GM18505 (cell line): ENCODE data around the gene AKAP8L.

ENCODE experiments used
- ATAC-seq: cut with Tn5 transposase; IDR thresholded peaks from one replicate; pipeline ENCODE4 v1.9.1; 2021; ENCODE audit not compliant: unreplicated experiment
- POLR2A ChIP-seq: IDR thresholded peaks from 4 replicates; pipeline ENCODE4 v1.6.1; 2011; ENCODE audit warnings: borderline replicate concordance; ENCODE audit not compliant: insufficient read depth, insufficient read length; ENCODE audit errors: extremely low read depth

AKAP8L gene

DNA sequence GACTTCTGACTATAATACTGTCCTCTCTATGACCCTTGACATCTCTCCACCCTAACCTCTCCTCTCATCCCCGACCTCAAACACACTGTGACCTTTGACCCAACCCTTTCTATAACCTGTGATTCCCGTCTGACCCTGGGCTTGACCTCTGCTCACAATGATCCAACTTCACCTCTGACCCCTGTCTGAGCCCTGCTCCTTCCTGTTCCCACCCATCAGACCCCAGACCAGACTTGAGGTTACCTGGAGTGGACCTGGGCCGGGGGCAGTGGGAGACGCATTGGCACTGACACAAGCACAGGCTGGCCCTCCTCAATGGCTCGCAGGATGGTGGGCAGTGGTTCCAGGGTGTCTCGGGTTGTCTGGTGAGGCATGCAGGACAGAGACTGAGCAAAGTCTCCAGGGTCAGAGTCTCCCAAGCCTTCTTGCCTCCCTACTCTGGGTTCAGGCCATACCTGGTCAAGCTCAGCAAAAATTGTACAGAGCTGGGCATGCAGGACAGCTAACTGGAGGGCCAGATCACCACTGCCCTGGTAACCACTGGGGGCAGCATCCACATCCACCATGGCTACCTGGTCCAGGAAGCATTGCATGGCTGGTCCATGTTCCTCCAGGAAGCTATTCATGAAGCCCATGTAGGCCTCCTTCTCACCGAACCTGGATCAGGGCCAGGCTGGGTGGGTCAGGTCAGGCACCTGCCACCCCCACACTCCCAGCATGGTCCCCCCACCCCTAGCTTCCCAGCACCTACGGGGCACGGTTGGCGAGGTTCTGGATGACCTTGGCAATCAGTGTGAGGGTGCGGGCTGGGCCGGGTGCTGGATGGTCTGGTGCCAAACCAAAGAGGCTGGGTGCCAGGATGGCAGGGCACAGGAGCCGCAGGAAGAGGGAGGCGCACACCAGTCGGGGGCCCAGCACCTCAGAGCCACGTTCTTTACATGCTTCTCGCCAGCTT is 35.4 kb upstream of the AKAP8L start:
- no peak for ATAC-seq
- no peak for TF ChIP-seq POLR2A

DNA sequence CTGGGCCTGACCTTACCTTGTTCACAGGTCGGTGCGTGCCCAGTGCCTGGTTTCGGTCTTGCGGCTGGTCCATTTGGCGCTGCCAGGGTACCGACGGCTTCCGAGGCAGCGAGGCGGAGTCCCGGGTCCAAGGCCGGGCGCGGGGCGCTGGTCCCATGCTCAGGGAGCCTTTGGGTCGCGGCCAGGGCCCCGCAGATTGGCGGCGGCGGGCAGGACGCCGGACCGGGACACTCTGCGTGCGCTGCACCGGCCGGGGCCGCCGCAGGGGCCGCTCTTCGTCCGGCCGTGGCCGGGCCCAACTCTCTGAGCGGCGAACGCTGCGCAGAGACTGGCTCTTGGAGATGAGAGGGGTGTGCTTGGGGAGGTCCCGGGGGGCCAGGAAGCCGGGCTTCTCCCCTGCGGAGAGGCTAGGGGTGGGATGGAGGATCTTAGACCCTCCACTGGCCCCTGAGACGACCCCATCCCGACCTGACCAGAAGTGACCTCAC is 34.3 kb upstream of the AKAP8L start:
- ATAC-seq: no peak
- TF ChIP-seq POLR2A: no peak

DNA sequence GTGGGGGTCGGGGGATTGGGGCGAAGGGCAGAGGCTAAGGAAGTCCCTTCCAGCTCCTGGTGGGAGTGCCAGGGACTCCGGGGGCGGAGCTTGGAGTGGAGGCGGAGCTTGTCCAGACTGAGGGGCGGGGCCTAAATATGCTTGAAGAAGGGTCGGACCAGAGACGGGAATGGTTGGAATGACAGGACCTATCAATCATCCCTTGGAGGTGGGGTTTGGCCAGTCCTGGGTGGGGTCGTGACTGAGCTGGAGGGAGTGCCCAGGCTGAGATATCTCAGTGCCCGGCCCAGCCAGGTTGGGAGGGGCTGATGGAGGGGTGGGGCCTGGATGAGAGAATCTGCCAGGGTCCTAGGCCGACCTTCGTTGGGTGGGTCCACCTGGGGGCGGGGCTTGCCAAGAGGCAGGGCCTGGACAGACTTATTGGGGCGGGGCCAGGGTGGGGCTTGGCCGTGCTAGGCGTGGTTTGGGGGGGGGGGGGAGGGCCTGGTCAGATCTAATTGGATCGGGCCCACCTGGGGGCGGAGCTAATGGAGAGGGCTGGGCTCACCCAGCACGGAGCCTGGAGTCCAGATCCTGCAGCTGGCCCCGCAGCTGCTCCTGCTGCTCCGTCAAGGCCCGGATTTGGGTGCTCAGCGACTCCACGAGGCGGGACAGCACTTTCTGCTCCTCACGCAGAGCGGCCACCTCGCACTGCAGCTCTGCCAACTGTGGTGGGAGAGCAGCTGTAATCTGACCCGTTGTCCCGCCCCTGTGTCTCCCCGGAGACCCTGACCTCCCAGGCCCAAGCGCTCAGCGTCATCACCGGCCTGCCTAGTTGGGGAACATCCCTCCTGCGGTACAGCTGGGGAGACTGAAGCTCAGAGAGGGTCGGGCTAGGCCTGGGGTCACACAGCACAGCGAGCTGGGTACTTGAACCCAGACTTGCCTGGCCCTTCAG is 33.6 kb upstream of the AKAP8L start:
- TF ChIP-seq POLR2A: no peak
- no peak for ATAC-seq

DNA sequence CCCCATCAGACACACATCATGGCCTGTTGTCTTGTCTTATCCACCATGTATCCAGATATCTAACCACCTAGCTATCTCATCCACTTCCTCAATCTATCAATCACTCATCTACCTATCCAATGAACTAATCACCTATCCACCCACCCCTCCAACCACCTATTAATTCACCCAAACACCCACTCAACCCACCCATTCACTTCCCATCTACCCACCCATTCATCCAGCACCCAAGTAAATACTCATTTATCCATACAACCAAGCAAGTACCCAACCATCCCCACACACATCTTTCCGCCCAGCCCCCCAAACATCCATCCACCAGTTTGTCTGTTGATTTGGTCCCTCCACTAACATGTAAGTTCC is 31.7 kb upstream of the AKAP8L start:
- no peak for ATAC-seq
- no peak for TF ChIP-seq POLR2A

DNA sequence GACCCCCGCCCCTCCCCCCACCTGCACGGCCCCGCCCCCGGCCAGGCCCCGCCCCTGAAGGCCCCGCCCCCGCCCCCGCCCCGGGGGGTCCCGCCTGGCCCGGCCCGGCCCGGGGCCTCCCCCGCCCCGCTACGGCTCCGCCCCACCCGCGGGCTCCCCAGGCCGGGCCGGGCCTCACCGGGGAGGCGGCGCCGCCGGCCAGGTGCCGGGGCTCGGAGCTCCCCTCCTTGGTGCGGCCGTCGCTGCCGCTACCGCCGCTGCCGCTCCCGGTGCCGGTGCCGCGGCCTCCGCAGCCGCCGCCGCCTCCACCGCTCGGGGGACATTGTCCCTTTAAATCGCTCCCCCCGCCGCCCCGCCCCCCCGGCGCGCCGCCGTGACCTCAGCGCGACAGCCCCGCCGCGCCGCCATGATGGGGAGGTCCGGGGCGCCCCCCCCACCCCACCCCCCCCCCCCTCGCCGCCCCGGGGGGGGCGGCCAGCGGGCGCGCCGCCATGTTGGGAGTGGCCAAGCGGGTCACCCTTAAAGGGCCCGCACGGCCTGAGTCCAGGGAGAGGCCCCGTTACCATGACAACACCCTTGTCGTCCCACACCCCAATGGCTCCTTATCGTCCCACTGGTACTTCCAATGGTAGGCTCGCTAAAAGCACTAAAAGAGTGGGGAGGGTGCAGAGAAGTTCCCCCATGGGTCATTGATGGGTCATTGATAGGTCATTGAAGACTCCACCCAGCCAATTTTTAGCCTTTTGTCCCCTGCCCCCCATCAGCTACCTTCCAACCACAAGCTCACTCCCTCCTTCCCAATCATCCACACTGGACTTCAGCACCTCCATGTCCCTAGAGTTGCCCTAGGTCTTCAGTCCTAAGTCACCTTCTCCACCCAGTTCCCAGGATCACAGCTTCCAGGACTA is 31.1 kb upstream of the AKAP8L start, which contains the start of gene WIZ:
WIZ (minus strand) TSS at position 337 of the 908 bp plus-strand sequence. CDS start 1,649 bp downstream, outside the sequence.
- TF ChIP-seq POLR2A: no peak
- peak; percentile 41 for ATAC-seq

DNA sequence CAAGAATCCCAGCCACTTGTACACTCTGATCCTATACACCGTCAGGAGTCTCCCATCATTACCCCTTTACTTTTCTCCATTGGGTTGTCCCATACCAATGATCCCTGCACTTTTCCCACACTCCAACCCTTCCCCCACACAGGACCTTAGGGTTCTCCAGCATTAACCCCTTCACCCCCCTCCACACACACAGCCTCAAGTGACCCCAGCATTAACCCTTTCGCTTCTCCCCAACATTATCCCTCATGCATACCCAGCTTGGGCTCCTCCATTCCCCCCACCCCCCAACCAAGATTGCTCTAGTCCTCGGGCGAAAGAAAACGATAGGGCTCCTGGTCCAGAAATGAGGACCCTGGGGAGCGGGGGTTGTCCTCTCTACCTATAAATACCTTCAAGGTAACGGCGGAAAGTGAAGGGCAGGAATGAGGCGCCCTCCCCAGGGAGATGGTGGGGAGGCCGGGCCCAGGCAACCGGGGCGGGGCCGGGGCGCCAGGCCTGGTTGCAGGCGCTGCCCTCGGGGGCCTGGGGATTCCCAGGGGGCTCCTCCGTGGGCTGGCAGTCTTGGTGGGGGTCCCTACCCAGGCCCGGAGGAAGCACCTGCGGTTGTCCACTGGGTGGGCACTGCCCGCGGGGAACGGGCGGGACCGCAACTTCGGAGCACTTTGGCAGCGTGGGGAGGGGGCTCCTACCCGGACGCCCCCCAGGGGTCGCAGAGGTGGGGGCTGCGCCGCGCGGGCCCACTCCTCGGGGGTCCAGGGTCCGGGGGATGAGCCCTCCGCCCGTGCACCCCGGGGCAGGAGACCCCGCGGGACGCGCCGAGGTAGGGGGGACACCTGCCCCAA is 30.2 kb upstream of the AKAP8L start:
- no peak for ATAC-seq
- TF ChIP-seq POLR2A: no peak

DNA sequence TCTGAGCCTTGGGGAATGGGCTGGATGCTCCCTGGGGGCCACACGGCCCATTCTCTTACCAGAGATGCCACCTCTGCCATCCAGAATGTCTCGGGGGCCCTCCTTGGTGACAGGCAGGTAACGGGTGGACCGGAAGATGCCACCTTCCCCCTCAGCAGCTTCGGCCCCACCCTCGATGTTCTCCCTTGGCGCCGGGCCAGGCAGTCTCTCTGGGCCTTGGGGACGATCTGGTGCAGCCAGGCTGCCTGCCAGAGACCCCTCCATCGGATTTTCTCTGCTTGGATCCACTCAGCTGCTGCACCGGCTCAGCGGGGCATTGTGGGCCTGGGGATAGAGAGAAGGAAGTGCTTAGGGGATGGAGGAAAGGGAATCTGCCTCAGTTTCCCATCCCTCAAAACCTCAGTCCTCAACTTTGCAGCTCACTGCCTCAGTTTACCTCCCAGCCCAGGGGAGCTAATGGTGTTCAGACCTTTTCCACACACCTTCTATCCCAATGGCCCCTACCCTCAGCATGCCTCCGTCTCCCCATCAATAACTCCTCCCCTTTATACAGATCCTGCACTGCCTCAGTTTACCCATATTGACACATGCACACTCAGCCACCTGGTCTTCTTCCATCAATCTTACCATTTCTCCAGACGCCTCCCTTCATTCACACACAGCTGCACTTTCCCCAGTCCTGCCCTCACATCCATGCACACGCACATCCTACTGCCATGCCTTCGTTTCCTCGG is 29.4 kb upstream of the AKAP8L start:
- no peak for ATAC-seq
- no peak for TF ChIP-seq POLR2A

DNA sequence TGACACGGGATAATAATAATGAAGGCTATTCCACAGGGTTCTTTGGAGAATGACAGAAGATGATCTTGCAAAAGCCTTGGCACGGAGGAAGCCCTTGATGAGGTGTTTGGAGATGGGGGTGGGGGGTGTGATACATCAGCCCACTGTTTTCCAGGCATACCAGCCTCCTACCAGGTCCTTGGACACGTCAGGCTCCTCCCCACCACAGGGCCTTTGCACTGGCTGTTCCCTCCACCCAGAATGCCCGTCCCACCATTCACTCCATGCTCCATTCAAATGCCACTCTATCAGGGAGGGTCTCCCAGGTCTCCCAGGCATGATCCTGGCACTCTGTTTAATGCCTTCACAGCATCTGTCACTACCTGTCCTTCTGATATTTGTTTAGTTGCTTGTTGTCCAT is 28.3 kb upstream of the AKAP8L start:
- no peak for ATAC-seq
- TF ChIP-seq POLR2A: no peak

DNA sequence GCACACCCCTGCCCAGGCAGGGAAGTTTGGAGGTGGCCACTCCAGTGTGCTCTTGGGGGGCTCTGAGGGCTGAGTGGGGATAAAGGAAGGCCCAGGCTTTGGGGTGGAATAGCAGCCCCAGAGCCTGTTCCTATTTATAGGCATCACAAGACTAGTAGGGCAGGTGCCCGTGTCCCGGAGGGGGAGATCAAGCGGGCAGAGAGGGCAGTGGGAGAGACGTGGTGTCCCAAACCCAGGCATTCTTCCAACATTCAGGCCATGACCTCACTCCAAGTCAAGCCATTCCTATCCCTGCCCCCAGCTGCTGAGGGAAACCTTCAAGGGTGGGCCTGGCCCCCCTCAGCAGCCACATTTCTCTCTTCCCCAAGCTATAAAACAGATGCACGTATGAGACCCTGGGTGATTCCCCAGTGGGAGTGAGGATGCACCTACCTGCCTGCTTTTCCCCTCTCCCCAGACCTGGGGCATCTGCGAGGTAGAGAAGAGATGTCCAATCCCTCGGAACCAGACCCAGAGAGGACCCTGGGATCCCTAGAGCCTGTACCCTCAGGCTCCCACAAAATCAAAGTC is 27.1 kb upstream of the AKAP8L start:
- no peak for TF ChIP-seq POLR2A
- no peak for ATAC-seq

DNA sequence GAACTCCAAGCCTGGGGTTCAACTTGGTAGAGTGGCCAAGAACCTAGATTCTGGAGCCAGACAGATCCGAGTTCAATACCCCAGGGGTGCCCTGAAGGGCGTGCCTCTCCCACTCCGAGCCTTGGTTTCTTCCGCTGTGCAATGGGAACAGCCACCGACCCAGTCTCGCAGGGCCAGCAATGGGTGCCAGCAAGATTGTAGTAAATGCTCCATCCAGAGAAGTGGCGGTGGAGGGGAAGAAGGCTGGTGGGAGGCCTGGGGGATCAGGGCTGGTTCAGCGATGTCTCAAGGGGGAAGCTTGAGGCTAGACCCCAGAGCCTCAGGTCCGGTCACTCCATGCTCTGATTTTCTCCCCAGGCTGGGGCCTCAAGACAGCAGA is 26.4 kb upstream of the AKAP8L start:
- ATAC-seq: no peak
- no peak for TF ChIP-seq POLR2A
